Pancreas (tissue), 10 donors: Measurements from ENCODE around the gene DCBLD2. TPM values are rescaled to one million over a fixed set of nuclear protein-coding genes. Genes with fewer than 3 reads are reported as not detected.

Experiments used
- ATAC-seq, 4 donors: fragments of 200-7000 bp; cut with Tn5 transposase; one replicate each; pipeline versions ENCODE4 v1.8.0 to v1.9.1; 2020; ENCODE audit warnings: mild to moderate bottlenecking in 4 of 4, moderate library complexity in 4 of 4
- DNase-seq, 6 donors: peaks; one replicate each; pipeline ENCODE4 v3.0.0-alpha.2; 2020
- FAIRE-seq: peaks from 2 replicates; lab custom pipeline; 2012; peaks lifted over from hg19 to GRCh38; lab: Jason Lieb, UNC
- H3K27ac ChIP-seq, 4 donors: fragments of 200-600 bp; sonication (generic); 1 replicate in 3 of 4; 2 replicates in 1 of 4; pipeline versions ENCODE4 v1.5.0 to v1.8.0; 2020
- H3K27me3 ChIP-seq, 4 donors: fragments of 200-600 bp; one replicate each; pipeline ENCODE4 v1.8.0; 2021
- H3K36me3 ChIP-seq, 3 donors: fragments of 200-600 bp; sonication (generic) in 1 of 3; one replicate each; pipeline versions ENCODE4 v1.5.0 to v1.8.0; 2020 to 2021
- H3K4me1 ChIP-seq, 3 donors: fragments of 200-600 bp; one replicate each; pipeline ENCODE4 v1.8.0; 2021
- H3K4me3 ChIP-seq, 4 donors: fragments of 200-600 bp; sonication (generic) in 2 of 4; one replicate each; pipeline versions ENCODE4 v1.5.0 to v1.8.0; 2020 to 2021
- H3K9me3 ChIP-seq, 4 donors: fragments of 200-600 bp; one replicate each; pipeline ENCODE4 v1.8.0; 2021
- CTCF ChIP-seq, 4 donors: fragments of 200-600 bp; sonication (generic) in 3 of 4; IDR thresholded peaks; one replicate each; pipeline versions ENCODE4 v1.5.0 to v1.8.0; 2021; ENCODE audit warnings: antibody characterized with exemption in 4 of 4
- WGBS, 2 donors: extraction: QIAGEN DNeasy Blood & Tissue Kit; methylation state at CpG; one replicate each; pipeline ENCODE4 v1.1.7; 2013; 5-methylcytosine and 5-hydroxymethylcytosine counted together
- intact Hi-C, 3 donors: fragments of 100-400 bp; cut with DNase I; formaldehyde crosslinking; loops; one replicate each; pipeline versions ENCODE4 v1.11.1 to v1.14.2; 2022
- polyA plus RNA-seq, 2 donors: library from polyadenylated mRNA; stranded (reverse); fragments of 200-250 nt; gene quantifications; one replicate each; pipeline ENCODE4 v1.2.3, GENCODE V29; 2013
- total RNA-seq, 6 donors: library from RNA; stranded (reverse); fragmentation: NEBNext Ultra II Directional in 4 of 6; extraction: Animal tissue kit (Norgen Biotek cat#: 25700) in 4 of 6; gene quantifications; one replicate each; pipeline versions ENCODE4 v1.2.1 to v1.2.4, GENCODE V29; 2021 to 2023
- donor health status: healthy with polysubstance abuse.
- donor health status: DM: no; HTN: no; CAD: no; lungs with moderate emphysema.
- donor health status: DM: no; HTN: no; CAD: no.
- donor health status: control.
- donor health status: control.
- donor health status: Bipolar disorder and iron deficiency.
- donor health status: DM: yes; HTN: yes; CAD: no.
- donor health status: DM: no; HTN: no; CAD: no.
- donor health status: DM: no; HTN: no; CAD: no.
- donor health status: DM: yes; HTN: yes; CAD: no.

Gene DCBLD2
- total and polyA plus RNA-seq, 8 donors: 2.2 to 12.9 (median 6.9) TPM

- no peak overlapping the region for H3K4me3 ChIP-seq
- peak in 4 of 6 donors; percentile 27 to 61 (median 39) for DNase-seq
- WGBS, 2 donors: 43 to 44% methylated on average over 8 of the region's 8 CpGs
- ATAC-seq: peak in 3 of 4 donors; percentile 82 to 87 (median 84)
- H3K36me3 ChIP-seq: no peaks in the 10 kb centered on the region
- intact Hi-C loops: no loop called here
- no peaks in the 10 kb centered on the region for H3K27me3 ChIP-seq
- no peak for FAIRE-seq
- peak overlapping the region in 3 of 4 donors; percentile 12 to 78 (median 65) for H3K27ac ChIP-seq
- peaks cover 0 to 13% (median 0%) of the 10 kb centered on the region in 3 donors for H3K4me1 ChIP-seq
- no peaks in the 10 kb centered on the region for H3K9me3 ChIP-seq
- TF ChIP-seq CTCF (IDR thresholded peaks at IDR 0.05): no peak
Measured at GRCh38 chr3:98770261-98771039, 131.0 kb downstream of the DCBLD2 start.

- H3K4me3 ChIP-seq: no peak overlapping the region
- ATAC-seq (no peak), DNase-seq (no peak), FAIRE-seq (no peak)
- intact Hi-C loops: no loop called here
- H3K36me3 ChIP-seq: no peaks in the 10 kb centered on the region
- H3K9me3 ChIP-seq: no peaks in the 10 kb centered on the region
- peak overlapping the region in 2 of 4 donors; percentile 65 to 78 for H3K27ac ChIP-seq
- TF ChIP-seq CTCF (IDR thresholded peaks at IDR 0.05): no peak
- H3K27me3 ChIP-seq: no peaks in the 10 kb centered on the region
- peaks cover 0 to 16% (median 0%) of the 10 kb centered on the region in 3 donors for H3K4me1 ChIP-seq
Measured at GRCh38 chr3:98769448-98769847, 132.0 kb downstream of the DCBLD2 start.

GRCh38 chr3:98768961-98769360, 132.5 kb downstream of the DCBLD2 start:
- H3K27ac ChIP-seq: peak overlapping the region in 2 of 4 donors; percentile 65 to 78
- FAIRE-seq (no peak), ATAC-seq (no peak), DNase-seq (no peak)
- no peak for TF ChIP-seq CTCF (IDR thresholded peaks at IDR 0.05)
- no peaks in the 10 kb centered on the region for H3K27me3 ChIP-seq
- H3K36me3 ChIP-seq: no peaks in the 10 kb centered on the region
- H3K9me3 ChIP-seq: no peaks in the 10 kb centered on the region
- peaks cover 0 to 16% (median 0%) of the 10 kb centered on the region in 3 donors for H3K4me1 ChIP-seq
- WGBS, 2 donors: 58 to 59% methylated on average over 2 of the region's 2 CpGs
- no peak overlapping the region for H3K4me3 ChIP-seq
- intact Hi-C loops: no loop called here

- DNase-seq (no peak), FAIRE-seq (no peak), ATAC-seq (no peak)
- no peaks in the 10 kb centered on the region for H3K27me3 ChIP-seq
- intact Hi-C loops: no loop called here
- H3K27ac ChIP-seq: no peak overlapping the region
- no peaks in the 10 kb centered on the region for H3K36me3 ChIP-seq
- H3K4me3 ChIP-seq: no peak overlapping the region
- H3K9me3 ChIP-seq: no peaks in the 10 kb centered on the region
- peaks cover 0 to 15% (median 0%) of the 10 kb centered on the region in 3 donors for H3K4me1 ChIP-seq
- TF ChIP-seq CTCF (IDR thresholded peaks at IDR 0.05): no peak
Measured at GRCh38 chr3:98766924-98767323, 134.6 kb downstream of the DCBLD2 start.

GRCh38 chr3:98765721-98766120, 135.8 kb downstream of the DCBLD2 start:
- Histone ChIP-seq H3K36me3 (no peaks in the 10 kb centered on the region), H3K27me3 (no peaks in the 10 kb centered on the region), H3K9me3 (no peaks in the 10 kb centered on the region), H3K27ac (no peak overlapping the region), H3K4me3 (no peak overlapping the region), H3K4me1 (peaks cover 0 to 11% (median 0%) of the 10 kb centered on the region in 3 donors)
- intact Hi-C loops: no loop called here
- DNase-seq: no peak
- no peak for FAIRE-seq
- TF ChIP-seq CTCF (IDR thresholded peaks at IDR 0.05): no peak
- no peak for ATAC-seq
- WGBS, 2 donors: 70 to 78% methylated on average over 4 of the region's 4 CpGs
